OCI-LY1 (cell line): ENCODE measurements around the gene MED13L.

Experiments
- EZH2 ChIP-seq: fragments of 200-600 bp; sonication (generic), shearing (Covaris generic); IDR thresholded peaks from 2 replicates; pipeline ENCODE4 v1.8.0; 2017; ENCODE audit warnings: borderline replicate concordance, mixed run types, mild to moderate bottlenecking, antibody characterized with exemption, low read length, moderate library complexity, mixed read lengths
- TF ChIP-seq, protein P1 (sequence below): fragments of 200-600 bp; sonication (generic), shearing (Covaris generic); IDR thresholded peaks from 2 replicates; pipeline ENCODE4 v1.5.1; 2017; ENCODE audit warnings: mild to moderate bottlenecking, antibody characterized with exemption, low read length, moderate library complexity, mixed read lengths

DNA sequence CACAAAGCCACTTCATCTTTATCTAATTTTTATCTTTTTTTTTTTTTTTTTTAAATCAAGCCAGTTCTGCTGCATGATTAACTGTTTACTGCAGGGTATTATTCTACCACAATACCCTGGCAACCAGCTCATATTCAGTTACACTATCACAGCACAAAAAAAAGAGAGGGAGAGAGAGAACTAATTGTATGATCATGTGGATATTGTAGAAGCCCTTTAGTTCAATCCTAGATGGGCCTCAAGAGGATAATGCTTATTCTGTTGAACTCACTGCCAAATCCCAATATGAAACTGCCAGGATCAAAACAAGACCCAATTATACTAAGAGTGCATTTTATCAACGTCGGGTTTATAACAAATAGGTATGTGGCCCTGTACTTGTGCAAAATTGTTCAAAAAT, 51.5 kb downstream of the MED13L start:
- TF ChIP-seq EZH2: no peak
- TF ChIP-seq, protein P1, sequence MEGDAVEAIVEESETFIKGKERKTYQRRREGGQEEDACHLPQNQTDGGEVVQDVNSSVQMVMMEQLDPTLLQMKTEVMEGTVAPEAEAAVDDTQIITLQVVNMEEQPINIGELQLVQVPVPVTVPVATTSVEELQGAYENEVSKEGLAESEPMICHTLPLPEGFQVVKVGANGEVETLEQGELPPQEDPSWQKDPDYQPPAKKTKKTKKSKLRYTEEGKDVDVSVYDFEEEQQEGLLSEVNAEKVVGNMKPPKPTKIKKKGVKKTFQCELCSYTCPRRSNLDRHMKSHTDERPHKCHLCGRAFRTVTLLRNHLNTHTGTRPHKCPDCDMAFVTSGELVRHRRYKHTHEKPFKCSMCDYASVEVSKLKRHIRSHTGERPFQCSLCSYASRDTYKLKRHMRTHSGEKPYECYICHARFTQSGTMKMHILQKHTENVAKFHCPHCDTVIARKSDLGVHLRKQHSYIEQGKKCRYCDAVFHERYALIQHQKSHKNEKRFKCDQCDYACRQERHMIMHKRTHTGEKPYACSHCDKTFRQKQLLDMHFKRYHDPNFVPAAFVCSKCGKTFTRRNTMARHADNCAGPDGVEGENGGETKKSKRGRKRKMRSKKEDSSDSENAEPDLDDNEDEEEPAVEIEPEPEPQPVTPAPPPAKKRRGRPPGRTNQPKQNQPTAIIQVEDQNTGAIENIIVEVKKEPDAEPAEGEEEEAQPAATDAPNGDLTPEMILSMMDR: no peak
